Upper lobe of left lung (tissue), 6 donors: ENCODE results near the gene IL17RB. TPM values are rescaled to one million over a fixed set of nuclear protein-coding genes. Genes with fewer than 3 reads are reported as not detected.

Experiments used
- ATAC-seq, 2 donors: fragments of 200-7000 bp; cut with Tn5 transposase; one replicate each; pipeline ENCODE4 v1.9.1; 2022; ENCODE audit warnings: mild to moderate bottlenecking in 2 of 2, moderate library complexity in 2 of 2; ENCODE audit not compliant: low FRiP score in 2 of 2
- DNase-seq, 2 donors: peaks; one replicate each; pipeline ENCODE4 v3.0.0-alpha.2; 2019 to 2020
- H3K27ac ChIP-seq, 4 donors: fragments of 200-600 bp; sonication (generic); one replicate each; pipeline ENCODE4 v1.5.1; 2016 to 2019
- H3K27me3 ChIP-seq, 4 donors: fragments of 200-600 bp; sonication (generic); one replicate each; pipeline ENCODE4 v1.5.1; 2017 to 2019
- H3K36me3 ChIP-seq, 4 donors: fragments of 200-600 bp; sonication (generic); one replicate each; pipeline ENCODE4 v1.5.1; 2016 to 2019
- H3K4me1 ChIP-seq, 4 donors: fragments of 200-600 bp; sonication (generic); one replicate each; pipeline ENCODE4 v1.5.1; 2018 to 2019
- H3K4me3 ChIP-seq, 4 donors: fragments of 200-600 bp; sonication (generic); one replicate each; pipeline ENCODE4 v1.5.1; 2017 to 2019; ENCODE audit warnings: mild to moderate bottlenecking in 2 of 4, moderate library complexity in 1 of 4
- H3K9me3 ChIP-seq, 4 donors: fragments of 200-600 bp; sonication (generic); one replicate each; pipeline ENCODE4 v1.5.1; 2018 to 2019
- EP300 ChIP-seq, 4 donors: sonication (generic); formaldehyde crosslinking; IDR thresholded peaks; one replicate each; pipeline ENCODE4 v1.5.1; 2017; ENCODE audit warnings: antibody characterized with exemption in 4 of 4, control low read depth in 2 of 4
- POLR2A ChIP-seq, 4 donors: fragments of 450-650 bp; IDR thresholded peaks; one replicate each; pipeline ENCODE4 v1.5.1; 2016 to 2017; ENCODE audit warnings: antibody characterized with exemption in 4 of 4, mild to moderate bottlenecking in 2 of 4
- POLR2AphosphoS5 ChIP-seq, 2 donors: sonication (generic); formaldehyde crosslinking; IDR thresholded peaks; one replicate each; pipeline ENCODE4 v1.5.1; 2017; ENCODE audit warnings: antibody characterized with exemption in 2 of 2
- WGBS, 2 donors: methylation state at CpG; one replicate each; pipeline ENCODE4 v1.1.5; 2017 to 2018; 5-methylcytosine and 5-hydroxymethylcytosine counted together
- total RNA-seq, 6 donors: library from RNA; depleted of rRNA in 4 of 6; stranded (reverse); fragments of >200 nt in 4 of 6; gene quantifications; one replicate each; pipeline versions ENCODE4 v1.1.0 to v1.2.1, GENCODE V29; 2016 to 2021
- TF ChIP-seq, protein P1 (sequence below), 6 experiments: fragments of 450-650 bp in 4 of 6; fragments of 200-600 bp in 2 of 6; sonication (generic) in 2 of 6; IDR thresholded peaks; one replicate each; pipeline ENCODE4 v1.5.1; 2016 to 2019; ENCODE audit warnings: antibody characterized with exemption in 6 of 6
- donor health status: DM: no; HTN: no; CAD: no; lungs with moderate emphysema.
- donor health status: DM: no; HTN: yes; CAD: no; lungs with severe emphysema.

Gene IL17RB
- total RNA-seq, 6 donors from 2014 or later, result 3.1 to 15.6 (median 6.3) TPM

DNA sequence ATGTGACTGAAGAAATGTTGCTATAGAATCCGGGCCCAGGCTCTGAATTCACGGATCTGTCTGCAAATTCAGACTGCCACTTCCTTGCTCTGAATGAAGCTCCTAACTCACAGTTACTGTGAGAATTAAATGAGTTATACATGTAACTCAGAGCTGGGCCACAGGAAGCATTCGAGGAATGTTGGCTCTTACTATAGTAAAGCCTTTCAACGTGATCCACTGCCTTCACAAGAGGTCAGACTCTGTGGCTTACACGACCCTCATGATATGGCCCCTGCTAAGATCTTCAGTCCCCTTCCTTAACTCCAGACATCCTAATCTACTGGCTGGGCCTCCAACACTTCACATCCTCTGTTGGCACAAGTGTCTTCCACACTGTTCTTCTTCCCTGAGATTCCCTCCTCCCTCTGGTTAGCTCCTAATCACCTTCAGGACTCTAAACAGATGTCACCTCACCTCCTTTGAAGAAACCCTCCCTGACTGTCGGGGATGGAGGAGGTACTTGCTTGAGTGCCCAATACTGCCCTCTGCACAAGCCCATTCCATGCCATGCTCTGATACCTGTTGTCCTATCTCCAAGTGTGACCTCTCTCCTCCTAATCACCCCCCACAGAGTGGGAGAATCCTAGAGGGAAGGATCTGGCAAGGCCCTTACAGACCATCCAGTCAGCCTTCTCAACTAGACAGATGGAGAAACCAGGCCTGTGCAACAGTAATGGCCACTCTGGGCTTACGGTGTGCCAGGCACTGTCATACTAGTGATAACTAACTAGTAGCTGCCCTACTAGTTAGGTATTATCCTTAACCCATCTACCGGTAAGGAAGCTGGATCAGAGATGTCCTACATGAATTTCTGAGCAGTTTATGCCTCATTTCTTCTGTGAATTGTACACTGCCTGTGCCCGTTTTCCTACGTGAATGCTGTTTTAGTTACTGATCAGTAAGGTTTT is 34.3 kb downstream of the IL17RB start:
- H3K9me3 ChIP-seq, result no peaks in the 10 kb centered on the region
- peaks cover 9 to 17% (median 13%) of the 10 kb centered on the region in 4 donors for H3K4me1 ChIP-seq
- H3K36me3 ChIP-seq, result peaks cover 29 to 69% (median 45%) of the 10 kb centered on the region in 4 donors
- peak overlapping the region in 1 of 4 donors; percentile 92 for H3K27ac ChIP-seq
- H3K4me3 ChIP-seq, result peak overlapping the region; percentile 56 to 89 (median 78)
- ATAC-seq, result no peak
- no peaks in the 10 kb centered on the region for H3K27me3 ChIP-seq
- 57 to 66% methylated on average over 10 of the region's 10 CpGs for WGBS, 2 donors
- TF ChIP-seq POLR2A (IDR thresholded peaks at IDR 0.05) (no peak), POLR2AphosphoS5 (IDR thresholded peaks at IDR 0.05) (no peak), EP300 (IDR thresholded peaks at IDR 0.05) (no peak)
- TF ChIP-seq, protein P1, sequence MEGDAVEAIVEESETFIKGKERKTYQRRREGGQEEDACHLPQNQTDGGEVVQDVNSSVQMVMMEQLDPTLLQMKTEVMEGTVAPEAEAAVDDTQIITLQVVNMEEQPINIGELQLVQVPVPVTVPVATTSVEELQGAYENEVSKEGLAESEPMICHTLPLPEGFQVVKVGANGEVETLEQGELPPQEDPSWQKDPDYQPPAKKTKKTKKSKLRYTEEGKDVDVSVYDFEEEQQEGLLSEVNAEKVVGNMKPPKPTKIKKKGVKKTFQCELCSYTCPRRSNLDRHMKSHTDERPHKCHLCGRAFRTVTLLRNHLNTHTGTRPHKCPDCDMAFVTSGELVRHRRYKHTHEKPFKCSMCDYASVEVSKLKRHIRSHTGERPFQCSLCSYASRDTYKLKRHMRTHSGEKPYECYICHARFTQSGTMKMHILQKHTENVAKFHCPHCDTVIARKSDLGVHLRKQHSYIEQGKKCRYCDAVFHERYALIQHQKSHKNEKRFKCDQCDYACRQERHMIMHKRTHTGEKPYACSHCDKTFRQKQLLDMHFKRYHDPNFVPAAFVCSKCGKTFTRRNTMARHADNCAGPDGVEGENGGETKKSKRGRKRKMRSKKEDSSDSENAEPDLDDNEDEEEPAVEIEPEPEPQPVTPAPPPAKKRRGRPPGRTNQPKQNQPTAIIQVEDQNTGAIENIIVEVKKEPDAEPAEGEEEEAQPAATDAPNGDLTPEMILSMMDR (IDR thresholded peaks at IDR 0.05), result no peak
- DNase-seq, result no peak

DNA sequence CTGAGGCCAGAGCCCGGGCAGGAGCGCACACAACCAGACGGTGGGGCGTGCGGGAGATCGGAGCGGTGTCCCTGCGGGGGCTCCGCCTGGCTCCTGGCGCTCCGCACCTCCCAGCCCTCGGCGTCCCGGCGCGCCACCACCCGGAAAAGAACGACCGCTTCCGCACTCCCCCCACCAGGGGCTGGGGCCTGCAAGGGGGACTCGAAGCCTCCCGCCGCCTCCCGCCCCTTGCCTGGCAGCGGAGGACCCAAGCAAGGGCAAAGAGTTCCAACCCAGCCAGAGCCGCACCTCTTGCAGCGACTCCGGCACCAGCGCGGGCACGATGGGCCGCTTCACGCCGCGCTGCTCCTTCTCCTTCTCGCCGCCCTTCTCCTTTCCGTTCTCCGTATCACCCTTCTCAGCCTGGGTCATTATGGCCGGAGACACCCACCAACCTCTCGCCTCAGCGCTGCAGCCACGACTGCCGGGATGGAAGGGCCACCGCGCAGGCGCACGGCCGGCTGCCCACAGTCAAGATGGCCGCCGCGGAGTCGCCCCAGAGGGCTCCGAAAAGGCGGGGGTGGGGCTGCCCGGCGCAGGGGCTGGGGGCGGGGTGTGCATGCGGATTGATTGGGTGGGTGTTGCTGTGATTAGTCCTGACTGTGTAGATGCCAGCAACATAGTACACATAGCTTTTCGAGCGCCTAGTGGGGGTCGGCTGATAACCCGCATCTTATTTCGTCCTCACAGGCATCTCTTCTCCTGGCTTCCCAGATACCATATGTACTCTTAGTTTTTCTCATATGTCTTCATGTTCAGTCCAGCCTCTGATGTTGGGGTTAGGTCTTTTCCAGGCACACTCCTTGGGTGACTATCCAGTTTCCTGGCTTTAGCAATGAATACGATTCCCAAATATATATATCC is 35.6 kb downstream of the IL17RB start, which contains the start of gene ACTR8:
ACTR8 (minus strand) TSS at position 462 of the 903 bp plus-strand sequence; CDS start at position 411, 51 bp downstream.
- H3K4me3 ChIP-seq, result peak within 1 kb of the TSS; percentile 56 to 89 (median 78)
- 1 to 7% methylated on average over 18 to 33 of the region's 65 CpGs for WGBS, 2 donors
- no peaks in the 10 kb centered on the region for H3K9me3 ChIP-seq
- H3K4me1 ChIP-seq, result peaks cover 9 to 17% (median 13%) of the 10 kb centered on the region in 4 donors
- no peaks in the 10 kb centered on the region for H3K27me3 ChIP-seq
- peak; percentile 96 to 99 for ATAC-seq
- peak in 2 of 4 donors; percentile 66 to 85 for TF ChIP-seq POLR2A (IDR thresholded peaks at IDR 0.05)
- peak; percentile 81 to 87 for TF ChIP-seq POLR2AphosphoS5 (IDR thresholded peaks at IDR 0.05)
- TF ChIP-seq, protein P1 (IDR thresholded peaks at IDR 0.05), result peak in 3 of 6 experiments; percentile 29 to 72 (median 51)
- TF ChIP-seq EP300 (IDR thresholded peaks at IDR 0.05), result no peak
- peaks cover 18 to 68% (median 34%) of the 10 kb centered on the region in 4 donors for H3K36me3 ChIP-seq
- peak; percentile 90 to 98 for DNase-seq
- H3K27ac ChIP-seq, result peak within 1 kb of the TSS; percentile 85 to 92 (median 89)

DNA sequence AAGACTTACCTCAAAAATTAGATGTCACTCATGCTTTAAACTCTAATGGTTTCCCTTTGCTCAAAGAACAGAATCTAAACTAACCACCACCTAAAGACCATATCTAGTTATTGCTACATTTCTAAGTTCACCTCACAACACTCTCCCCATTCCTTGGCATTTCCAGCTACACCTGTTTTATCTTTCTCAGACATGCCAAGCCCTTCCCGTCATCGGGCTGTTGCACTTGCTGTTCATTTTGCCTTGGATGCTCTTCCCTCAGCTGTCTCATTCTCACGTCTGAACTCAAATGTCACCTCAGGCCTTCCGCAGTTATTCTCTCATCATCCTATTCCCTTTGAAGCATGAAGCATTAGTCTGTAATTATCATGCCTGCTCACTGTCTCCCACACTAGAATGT is 36.6 kb downstream of the IL17RB start:
- no peaks in the 10 kb centered on the region for H3K9me3 ChIP-seq
- H3K27me3 ChIP-seq, result no peaks in the 10 kb centered on the region
- H3K36me3 ChIP-seq, result peaks cover 8 to 68% (median 24%) of the 10 kb centered on the region in 4 donors
- WGBS, 2 donors, result 92 to 96% methylated on average over 4 of the region's 4 CpGs
- no peak overlapping the region for H3K27ac ChIP-seq
- no peak overlapping the region for H3K4me3 ChIP-seq
- ATAC-seq (no peak), DNase-seq (no peak)
- H3K4me1 ChIP-seq, result peaks cover 9 to 17% (median 13%) of the 10 kb centered on the region in 4 donors
- TF ChIP-seq, protein P1 (IDR thresholded peaks at IDR 0.05), result no peak
- TF ChIP-seq POLR2AphosphoS5 (IDR thresholded peaks at IDR 0.05) (no peak), EP300 (IDR thresholded peaks at IDR 0.05) (no peak), POLR2A (IDR thresholded peaks at IDR 0.05) (no peak)

DNA sequence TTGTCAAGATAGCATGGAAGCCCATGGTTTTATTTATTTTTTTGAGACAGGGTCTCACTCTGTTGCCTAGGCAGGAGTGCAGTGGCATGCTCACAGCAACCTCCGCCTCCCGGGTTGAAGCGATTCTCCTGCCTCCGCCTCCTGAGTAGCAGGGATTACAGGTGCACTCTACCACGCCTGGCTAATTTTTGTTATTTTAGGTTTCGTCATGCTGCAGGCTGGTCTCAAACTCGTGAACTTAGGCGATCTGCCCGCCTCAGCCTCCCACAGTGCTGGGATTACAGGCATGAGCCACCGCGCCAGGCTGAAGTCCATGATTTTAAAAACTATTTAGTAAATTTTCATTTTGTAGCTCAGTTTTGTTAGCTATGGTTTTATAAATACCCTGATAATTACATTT is 38.3 kb downstream of the IL17RB start:
- ATAC-seq, result no peak
- H3K36me3 ChIP-seq, result peaks cover 2 to 56% (median 9%) of the 10 kb centered on the region in 4 donors
- no peak overlapping the region for H3K4me3 ChIP-seq
- no peak for DNase-seq
- TF ChIP-seq EP300 (IDR thresholded peaks at IDR 0.05) (no peak), POLR2A (IDR thresholded peaks at IDR 0.05) (no peak), POLR2AphosphoS5 (IDR thresholded peaks at IDR 0.05) (no peak)
- TF ChIP-seq, protein P1 (IDR thresholded peaks at IDR 0.05), result no peak
- 93 to 97% methylated on average over 11 of the region's 11 CpGs for whole genome bisulfite sequencing, 2 donors
- H3K27me3 ChIP-seq, result no peaks in the 10 kb centered on the region
- H3K9me3 ChIP-seq, result no peaks in the 10 kb centered on the region
- H3K4me1 ChIP-seq, result peaks cover 15 to 21% (median 19%) of the 10 kb centered on the region in 4 donors
- H3K27ac ChIP-seq, result no peak overlapping the region
